HUES48 (cell line): ENCODE data around the gene HTR4.

Experiments
- H3K27ac ChIP-seq: one replicate; pipeline ENCODE4 v1.7.0; 2013; ENCODE audit warnings: low read depth, low read length, inconsistent platforms
- H3K27me3 ChIP-seq: 2 replicates; pipeline ENCODE4 v1.6.1; 2013; ENCODE audit warnings: mild to moderate bottlenecking, low read length; ENCODE audit not compliant: control insufficient read depth, insufficient read depth
- H3K36me3 ChIP-seq: 2 replicates; pipeline ENCODE4 v1.6.1; 2013; ENCODE audit warnings: low read length; ENCODE audit not compliant: control insufficient read depth, insufficient read depth
- H3K4me1 ChIP-seq: 2 replicates; pipeline ENCODE4 v1.6.1; 2013; ENCODE audit warnings: mild to moderate bottlenecking, low read length; ENCODE audit not compliant: control insufficient read depth, insufficient read depth
- H3K4me3 ChIP-seq: 2 replicates; pipeline ENCODE4 v1.5.1; 2013; ENCODE audit warnings: mild to moderate bottlenecking, low read depth, low read length
- H3K9ac ChIP-seq: 2 replicates; pipeline ENCODE4 v1.6.1; 2013; ENCODE audit warnings: mild to moderate bottlenecking, low read depth, low read length, moderate library complexity
- H3K9me3 ChIP-seq: 2 replicates; pipeline ENCODE4 v1.6.1; 2013; ENCODE audit warnings: low read length; ENCODE audit not compliant: control insufficient read depth, insufficient read depth

The HTR4 gene

DNA sequence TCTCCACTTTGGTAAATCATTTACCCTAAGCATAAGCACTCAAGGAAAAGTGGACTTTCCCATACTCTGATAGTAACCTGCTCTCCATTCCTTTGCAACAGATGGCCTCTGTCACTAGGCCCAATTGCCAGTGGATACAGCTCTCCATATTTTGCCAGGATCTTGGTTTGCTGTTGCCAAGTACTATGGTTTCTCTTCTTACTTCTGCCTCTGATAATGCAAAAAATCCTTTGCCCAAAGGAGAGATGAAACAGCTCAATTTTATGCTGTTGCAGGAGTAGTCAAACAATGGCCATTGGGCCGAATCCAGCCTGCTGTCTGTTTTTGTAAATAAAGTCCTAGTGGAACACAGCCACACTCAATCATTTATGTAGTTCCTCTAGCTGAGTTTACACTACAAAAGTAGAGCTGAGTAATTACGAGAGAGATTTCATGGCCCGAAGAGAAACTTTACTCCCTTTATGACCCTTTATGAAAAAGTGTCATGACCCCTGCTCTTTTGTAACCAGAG, 92.5 kb downstream of the HTR4 start:
- H3K27me3 ChIP-seq, result no peaks in the 10 kb centered on the region
- H3K4me3 ChIP-seq, result no peak overlapping the region
- H3K4me1 ChIP-seq, result peaks cover 14% of the 10 kb centered on the region
- no peaks in the 10 kb centered on the region for H3K9me3 ChIP-seq
- no peak overlapping the region for H3K9ac ChIP-seq
- H3K27ac ChIP-seq, result no peak overlapping the region
- H3K36me3 ChIP-seq, result no peaks in the 10 kb centered on the region

DNA sequence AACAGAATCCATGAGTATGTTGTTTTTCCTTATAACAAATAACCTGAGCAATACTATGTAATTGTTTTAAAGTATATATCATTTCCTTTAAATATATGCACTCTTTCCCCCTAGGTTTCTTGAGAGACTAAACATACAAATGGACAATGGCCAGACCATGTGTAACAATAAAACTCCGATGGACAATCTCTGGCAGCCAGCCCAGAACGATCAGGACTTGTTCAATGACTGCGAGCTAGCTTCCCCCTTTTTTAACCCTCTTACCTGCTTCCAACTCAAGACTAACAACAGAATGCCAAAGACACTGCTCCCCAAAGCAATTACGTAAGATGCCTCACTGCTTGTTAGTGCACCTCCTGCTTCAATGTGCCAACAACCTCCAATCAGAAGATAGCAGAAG, 94.9 kb downstream of the HTR4 start:
- Histone ChIP-seq H3K27ac (no peak overlapping the region), H3K9ac (no peak overlapping the region), H3K4me3 (no peak overlapping the region), H3K4me1 (peaks cover 14% of the 10 kb centered on the region), H3K9me3 (no peaks in the 10 kb centered on the region), H3K36me3 (no peaks in the 10 kb centered on the region), H3K27me3 (no peaks in the 10 kb centered on the region; the same call in 1 of the 2 replicates)

- no peak overlapping the region for H3K9ac ChIP-seq
- H3K27ac ChIP-seq, result no peak overlapping the region
- H3K27me3 ChIP-seq, result no peaks in the 10 kb centered on the region; the same call in 1 of the 2 replicates
- H3K4me3 ChIP-seq, result no peak overlapping the region
- no peaks in the 10 kb centered on the region for H3K36me3 ChIP-seq
- no peaks in the 10 kb centered on the region for H3K9me3 ChIP-seq
- H3K4me1 ChIP-seq, result peaks cover 14% of the 10 kb centered on the region
These were observed 95.4 kb downstream of the HTR4 start for GRCh38 chr5:148558892-148559291.

DNA sequence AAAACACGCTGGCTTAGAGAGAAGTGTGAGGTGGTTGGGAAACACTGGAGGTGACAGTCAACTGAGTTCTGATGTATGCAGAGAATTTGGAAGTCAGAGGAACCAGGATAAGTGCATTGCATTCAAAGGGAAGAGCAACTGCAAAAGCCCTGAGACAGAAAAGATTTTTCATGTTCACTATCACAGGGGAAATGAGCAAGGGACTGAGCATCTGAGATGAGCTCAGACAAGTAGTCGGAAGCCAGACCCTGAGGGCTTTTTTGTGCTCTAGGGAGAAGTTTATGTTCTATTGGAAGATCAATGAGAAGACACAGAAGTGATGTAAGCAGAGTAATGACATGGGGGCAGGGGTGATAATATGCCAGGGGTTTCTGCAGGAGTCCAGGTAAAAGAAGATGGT, 97.5 kb downstream of the HTR4 start:
- Histone ChIP-seq H3K4me3 (no peak overlapping the region), H3K27ac (no peak overlapping the region), H3K4me1 (peaks cover 14% of the 10 kb centered on the region), H3K27me3 (no peaks in the 10 kb centered on the region; the same call in 1 of the 2 replicates), H3K9ac (no peak overlapping the region), H3K36me3 (no peaks in the 10 kb centered on the region), H3K9me3 (no peaks in the 10 kb centered on the region)

DNA sequence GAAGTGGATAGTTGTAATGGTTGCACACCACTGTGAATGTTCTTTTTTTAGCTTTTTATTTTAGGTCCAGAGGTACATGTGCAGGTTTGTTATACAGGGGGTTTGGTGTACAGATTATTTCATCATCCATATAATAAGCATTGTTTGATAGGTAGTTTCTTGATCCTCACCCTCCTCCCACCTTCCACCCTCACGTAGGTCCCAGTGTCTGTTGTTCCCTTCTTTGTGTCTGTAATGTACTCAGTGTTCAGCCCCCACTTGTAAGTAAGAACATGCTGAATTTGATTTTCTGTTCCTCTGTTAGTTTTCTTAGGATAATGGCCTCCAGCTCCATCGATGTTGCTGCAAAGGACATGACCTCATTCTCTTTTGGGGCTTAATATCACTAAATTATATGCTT, 99.7 kb downstream of the HTR4 start:
- Histone ChIP-seq H3K36me3 (no peaks in the 10 kb centered on the region), H3K27me3 (no peaks in the 10 kb centered on the region; the same call in 1 of the 2 replicates), H3K9me3 (no peaks in the 10 kb centered on the region), H3K4me1 (peaks cover 14% of the 10 kb centered on the region), H3K4me3 (no peak overlapping the region), H3K27ac (no peak overlapping the region), H3K9ac (no peak overlapping the region)

DNA sequence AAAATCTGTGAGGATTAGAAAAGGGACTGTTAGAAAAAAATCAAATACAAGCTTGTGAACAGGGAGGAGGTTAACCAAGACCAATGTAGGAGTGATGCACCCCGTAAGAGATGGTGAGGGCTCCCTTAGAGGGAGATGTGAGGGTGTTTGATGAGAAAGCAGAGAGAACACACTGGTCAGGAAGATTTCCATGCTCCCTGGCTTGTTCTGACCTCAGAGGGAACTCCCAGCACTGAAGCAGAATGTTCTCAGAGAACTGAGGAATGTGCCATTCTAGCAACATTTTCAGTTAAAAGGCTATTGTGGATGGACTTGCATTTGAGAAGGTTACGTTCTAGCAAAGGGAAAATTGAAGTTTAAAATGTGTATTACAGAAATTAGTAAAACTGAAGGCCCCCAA, 110.6 kb downstream of the HTR4 start:
- H3K27ac ChIP-seq, result no peak overlapping the region
- no peaks in the 10 kb centered on the region for H3K27me3 ChIP-seq
- no peaks in the 10 kb centered on the region for H3K9me3 ChIP-seq
- H3K9ac ChIP-seq, result no peak overlapping the region
- no peaks in the 10 kb centered on the region for H3K4me1 ChIP-seq
- H3K4me3 ChIP-seq, result no peak overlapping the region
- no peaks in the 10 kb centered on the region for H3K36me3 ChIP-seq

DNA sequence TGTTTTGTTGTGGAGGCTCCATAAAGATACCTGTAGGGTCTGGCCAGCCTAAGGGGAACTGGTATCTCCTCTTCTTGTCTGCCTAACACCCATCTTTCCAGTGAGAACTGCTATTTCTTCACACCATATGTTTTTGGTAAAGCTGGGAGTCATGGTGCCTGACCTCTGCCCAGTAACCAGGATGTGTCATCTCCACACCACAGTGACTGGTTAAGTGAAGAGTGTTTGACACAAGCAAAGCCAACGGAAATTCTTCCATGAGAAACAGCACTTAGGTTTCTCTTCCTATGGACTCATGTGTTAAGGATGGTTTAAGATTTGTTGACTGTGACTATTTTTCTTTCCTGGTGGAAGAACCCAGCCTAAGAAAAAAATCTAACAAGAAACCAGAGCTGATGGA, 111.5 kb downstream of the HTR4 start:
- Histone ChIP-seq H3K4me1 (no peaks in the 10 kb centered on the region), H3K27ac (no peak overlapping the region), H3K9me3 (no peaks in the 10 kb centered on the region), H3K36me3 (no peaks in the 10 kb centered on the region), H3K27me3 (no peaks in the 10 kb centered on the region), H3K4me3 (no peak overlapping the region), H3K9ac (no peak overlapping the region)

DNA sequence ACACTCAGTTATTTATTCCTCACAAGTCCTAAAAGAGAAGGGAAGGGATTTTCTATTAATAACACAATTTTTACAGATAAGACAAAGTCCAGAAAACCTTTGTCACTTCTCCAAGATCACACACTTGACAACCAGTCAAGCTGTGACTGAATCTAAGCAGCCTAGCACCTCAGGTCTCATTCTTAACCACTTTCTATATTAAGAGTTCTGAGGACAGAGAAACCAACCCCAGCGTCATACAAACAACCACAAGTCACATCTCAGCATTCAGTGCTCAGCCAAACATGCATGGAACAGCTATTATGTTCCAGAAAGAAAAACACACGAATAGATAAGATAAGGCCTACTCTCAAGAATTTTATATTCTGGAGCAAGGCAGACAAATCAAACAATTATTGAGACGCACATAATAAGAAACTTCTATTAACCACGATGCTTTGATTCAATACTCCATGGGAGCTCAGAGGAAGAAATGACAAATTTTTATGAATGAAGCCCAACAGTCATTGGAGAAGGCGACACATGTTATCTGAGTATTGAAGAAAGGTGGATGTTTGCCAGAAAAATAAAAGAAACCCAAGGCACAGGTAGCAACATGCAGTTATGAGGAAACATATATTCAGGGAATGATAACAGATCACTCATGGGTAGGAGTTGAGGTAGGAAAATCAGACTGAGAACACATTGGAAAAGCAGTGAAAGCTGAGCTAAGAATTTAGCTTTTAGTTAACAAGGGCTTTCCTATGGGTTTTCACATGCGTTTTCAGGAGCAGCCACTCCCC, 113.1 kb downstream of the HTR4 start:
- no peaks in the 10 kb centered on the region for H3K36me3 ChIP-seq
- H3K4me3 ChIP-seq, result no peak overlapping the region
- H3K4me1 ChIP-seq, result no peaks in the 10 kb centered on the region
- no peaks in the 10 kb centered on the region for H3K9me3 ChIP-seq
- H3K9ac ChIP-seq, result no peak overlapping the region
- no peak overlapping the region for H3K27ac ChIP-seq
- no peaks in the 10 kb centered on the region for H3K27me3 ChIP-seq

- Histone ChIP-seq H3K27ac (no peak overlapping the region), H3K9me3 (no peaks in the 10 kb centered on the region), H3K4me3 (no peak overlapping the region)
These were observed 113.7 kb downstream of the HTR4 start for GRCh38 chr5:148540647-148541046.

GRCh38 chr5:148539851-148540250, 114.5 kb downstream of the HTR4 start:
- Histone ChIP-seq H3K9ac (no peak overlapping the region), H3K4me3 (no peak overlapping the region), H3K4me1 (no peaks in the 10 kb centered on the region), H3K27me3 (no peaks in the 10 kb centered on the region), H3K27ac (no peak overlapping the region), H3K9me3 (no peaks in the 10 kb centered on the region), H3K36me3 (no peaks in the 10 kb centered on the region)

More at GRCh38 chr5:148540647-148541046, 113.7 kb downstream of the HTR4 start:
- Histone ChIP-seq H3K9ac (no peak overlapping the region), H3K36me3 (no peaks in the 10 kb centered on the region), H3K27me3 (no peaks in the 10 kb centered on the region), H3K4me1 (no peaks in the 10 kb centered on the region)

DNA sequence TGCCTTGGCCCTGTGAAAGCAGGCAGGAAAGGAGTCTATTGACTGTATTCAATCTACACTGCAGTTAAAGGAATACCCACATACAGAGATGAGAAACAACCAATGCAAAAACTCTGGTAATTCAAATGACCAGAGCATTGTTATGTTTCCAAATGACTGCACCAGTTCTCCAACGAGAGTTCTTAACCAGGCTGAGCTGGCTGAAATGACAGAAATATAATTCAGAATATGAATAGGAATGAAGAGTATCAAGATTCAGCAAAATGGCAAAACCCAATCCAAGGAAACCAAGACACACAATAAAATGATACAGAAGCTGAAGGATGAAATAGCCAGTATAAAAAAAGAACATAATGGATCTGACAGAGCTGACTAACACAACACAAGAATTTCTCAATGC, 119.1 kb downstream of the HTR4 start:
- Histone ChIP-seq H3K4me3 (no peak overlapping the region), H3K27me3 (no peaks in the 10 kb centered on the region), H3K9me3 (peaks cover 8% of the 10 kb centered on the region; the same call in 1 of the 2 replicates), H3K36me3 (no peaks in the 10 kb centered on the region), H3K4me1 (no peaks in the 10 kb centered on the region), H3K27ac (no peak overlapping the region), H3K9ac (no peak overlapping the region)
